ENCODE data around the gene SHROOM3.
A peak's percentile ranks its signal among the peaks of the same experiment; 100 is the strongest.

The SHROOM3 gene

GRCh38 chr4:76781698-76782595 lies 346.9 kb downstream of the SHROOM3 start:
- DNase-seq (ENCODE audit: low spot score), result peak; percentile 28

DNA sequence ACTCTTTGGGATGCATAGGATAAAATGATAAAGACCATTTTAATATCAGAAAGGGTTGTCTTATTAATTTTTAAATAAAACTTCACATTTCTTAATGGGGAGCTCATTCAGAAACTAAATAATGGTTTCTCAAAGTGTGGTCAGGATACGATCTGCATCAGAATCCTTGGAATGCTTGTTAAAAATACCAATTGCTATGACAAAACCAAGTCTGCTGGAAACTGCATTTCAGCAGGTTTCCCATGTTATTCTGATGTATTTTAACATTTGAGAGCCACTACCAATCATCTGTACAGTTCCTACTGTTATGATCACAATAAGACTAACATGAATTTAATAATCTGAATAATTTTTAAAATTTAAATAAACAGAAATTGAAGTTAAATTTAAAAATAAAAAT lies 347.8 kb downstream of the SHROOM3 start:
- DNase-seq (ENCODE audit: low spot score), result no peak

GRCh38 chr4:76783836-76784235 lies 348.8 kb downstream of the SHROOM3 start:
- DNase-seq (ENCODE audit: low spot score), result no peak

DNA sequence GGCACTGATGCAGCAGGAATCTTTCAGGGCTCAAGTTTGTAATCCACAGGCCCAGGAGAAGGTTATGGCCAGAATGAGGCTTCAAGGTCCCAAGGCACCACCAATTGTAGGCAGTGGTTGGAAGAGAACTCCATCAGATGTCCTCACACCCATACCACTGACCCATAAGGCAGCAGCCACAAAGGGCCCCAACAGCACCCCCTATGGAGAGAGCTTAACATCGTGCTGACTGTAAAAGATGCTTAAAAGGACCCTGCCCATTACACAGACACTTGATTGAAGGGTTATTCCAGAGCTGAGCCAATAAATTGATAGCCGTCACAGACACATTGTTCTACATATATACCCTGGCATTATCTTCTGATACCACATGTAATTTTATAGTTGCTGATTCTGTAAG lies 349.2 kb downstream of the SHROOM3 start:
- DNase-seq (ENCODE audit: low spot score), result peak; percentile 33

GRCh38 chr4:76787898-76788297 lies 352.9 kb downstream of the SHROOM3 start:
- DNase-seq (ENCODE audit: low spot score), result no peak

- no peak for DNase-seq (ENCODE audit: low spot score)
Measured at GRCh38 chr4:76790377-76790776, 355.3 kb downstream of the SHROOM3 start.

GRCh38 chr4:76791479-76791878 lies 356.4 kb downstream of the SHROOM3 start:
- DNase-seq (ENCODE audit: low spot score), result no peak

GRCh38 chr4:76792418-76792817 lies 357.4 kb downstream of the SHROOM3 start:
- DNase-seq (ENCODE audit: low spot score), result no peak

GRCh38 chr4:76795243-76795642 lies 360.2 kb downstream of the SHROOM3 start:
- no peak for DNase-seq (ENCODE audit: low spot score)

DNA sequence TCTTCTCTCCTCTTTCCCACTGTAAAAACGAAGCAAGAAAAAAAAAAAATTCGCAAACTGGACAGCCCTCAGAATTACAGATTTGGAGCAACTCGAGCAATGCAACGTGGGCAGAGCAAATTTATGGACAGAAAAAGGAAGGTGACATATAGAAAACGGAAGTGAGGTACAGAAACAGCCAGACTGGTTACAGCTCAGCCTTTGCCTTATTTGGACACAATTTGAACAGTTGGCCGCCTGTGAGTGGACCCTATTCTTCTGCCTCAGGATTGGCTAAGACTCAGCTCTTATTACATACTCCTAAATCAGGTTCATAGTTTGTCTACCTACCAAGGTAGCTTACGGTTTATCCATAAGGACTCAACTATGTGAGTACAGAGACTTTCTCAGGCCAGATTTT lies 364.1 kb downstream of the SHROOM3 start:
- no peak for DNase-seq (ENCODE audit: low spot score)

GRCh38 chr4:76799718-76800117 lies 364.7 kb downstream of the SHROOM3 start:
- no peak for DNase-seq (ENCODE audit: low spot score)

GRCh38 chr4:76800902-76801301 lies 365.9 kb downstream of the SHROOM3 start:
- DNase-seq (ENCODE audit: low spot score), result no peak

DNA sequence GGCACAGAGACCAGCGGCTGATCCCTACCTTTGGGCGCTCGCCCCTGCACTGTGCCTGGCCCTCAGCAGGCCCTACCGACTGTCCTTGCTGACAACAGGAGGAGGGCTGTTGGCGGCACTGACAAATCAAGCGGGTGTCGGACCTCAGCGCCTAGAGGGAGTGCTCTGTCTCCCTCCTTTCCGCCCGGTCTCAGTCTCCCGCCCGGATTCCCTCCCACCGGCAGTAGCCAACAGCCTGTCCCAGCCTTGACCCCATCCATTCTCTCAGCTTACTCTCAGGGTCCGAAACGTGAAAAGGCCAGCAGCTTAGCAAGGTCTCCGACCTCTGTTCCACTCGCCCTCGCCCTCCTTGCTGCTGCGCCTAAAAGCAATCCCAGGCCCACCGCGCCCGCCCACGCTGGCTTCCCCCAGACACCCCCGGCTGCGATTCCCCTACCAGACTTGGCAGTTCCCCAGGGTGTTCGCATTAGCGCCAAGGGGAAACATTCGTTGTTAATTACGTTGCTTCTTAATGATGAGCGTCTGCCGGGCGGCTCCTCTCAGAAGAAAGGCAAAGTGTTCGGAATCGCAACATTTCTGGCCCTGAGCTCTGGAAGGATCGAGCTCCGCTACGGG lies 366.7 kb downstream of the SHROOM3 start:
- DNase-seq (ENCODE audit: low spot score), result no peak

- DNase-seq (ENCODE audit: low spot score), result no peak
Measured at GRCh38 chr4:76802236-76803021, 367.4 kb downstream of the SHROOM3 start.

- no peak for DNase-seq (ENCODE audit: low spot score)
Measured at GRCh38 chr4:76803522-76803921, 368.5 kb downstream of the SHROOM3 start.

DNA sequence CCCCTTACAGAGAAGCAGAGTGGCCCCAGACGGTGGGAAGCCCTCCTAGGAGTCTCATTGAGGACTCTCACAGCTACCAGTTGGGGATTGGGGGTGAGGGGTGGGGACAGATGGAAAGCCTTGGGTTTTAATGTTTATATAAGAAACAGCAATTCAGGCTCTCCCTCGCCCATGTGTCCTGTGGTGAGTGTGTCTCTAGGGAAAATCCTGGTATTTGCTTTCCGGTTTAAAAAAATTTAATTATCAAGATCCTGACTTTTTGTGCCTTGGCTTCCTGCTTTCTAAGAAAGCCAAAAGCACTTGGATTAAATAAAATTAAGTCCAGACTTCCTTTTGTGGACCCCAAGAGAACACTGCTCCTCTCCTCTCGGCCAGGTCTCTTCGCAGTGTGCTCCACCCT lies 369.1 kb downstream of the SHROOM3 start:
- no peak for DNase-seq (ENCODE audit: low spot score)

DNA sequence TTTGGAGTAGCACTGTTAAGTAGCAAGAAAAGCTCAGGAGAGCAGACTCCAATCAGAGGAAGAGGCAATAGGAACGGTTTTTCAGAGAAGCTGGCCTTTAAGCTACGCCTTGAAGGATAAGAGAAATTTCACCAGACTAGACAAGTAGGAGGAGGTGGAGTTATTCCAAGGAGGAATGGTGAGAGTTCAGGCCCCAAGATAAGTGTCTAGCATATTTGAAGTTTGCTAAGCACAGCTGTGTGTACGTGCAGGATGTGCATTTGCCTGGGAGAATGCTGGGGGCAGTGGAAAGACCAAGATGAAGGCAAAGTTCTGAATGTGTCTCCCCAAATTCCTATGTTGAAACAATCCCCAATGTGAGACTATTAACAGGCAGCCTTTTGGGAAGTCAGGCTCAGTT lies 371.3 kb downstream of the SHROOM3 start:
- DNase-seq (ENCODE audit: low spot score), result no peak

DNA sequence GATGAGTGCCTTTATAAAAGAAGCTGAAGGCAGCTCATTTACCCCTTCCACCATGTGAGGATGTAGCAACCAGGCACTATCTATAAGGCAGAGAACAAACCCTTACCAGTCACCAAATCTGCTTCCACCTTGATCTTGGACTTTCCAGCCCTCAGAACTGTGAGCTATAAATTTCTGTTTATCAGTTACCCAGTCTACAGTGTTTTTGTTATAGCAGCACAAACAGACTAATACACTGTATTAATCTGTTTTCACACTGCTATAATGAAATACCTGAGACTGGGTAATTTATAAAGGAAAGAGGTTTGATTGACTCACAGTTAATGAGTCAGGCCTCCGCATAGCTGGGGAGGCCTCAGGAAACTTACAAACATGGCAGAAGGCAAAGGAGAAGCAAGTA lies 371.7 kb downstream of the SHROOM3 start:
- no peak for DNase-seq (ENCODE audit: low spot score)

DNA sequence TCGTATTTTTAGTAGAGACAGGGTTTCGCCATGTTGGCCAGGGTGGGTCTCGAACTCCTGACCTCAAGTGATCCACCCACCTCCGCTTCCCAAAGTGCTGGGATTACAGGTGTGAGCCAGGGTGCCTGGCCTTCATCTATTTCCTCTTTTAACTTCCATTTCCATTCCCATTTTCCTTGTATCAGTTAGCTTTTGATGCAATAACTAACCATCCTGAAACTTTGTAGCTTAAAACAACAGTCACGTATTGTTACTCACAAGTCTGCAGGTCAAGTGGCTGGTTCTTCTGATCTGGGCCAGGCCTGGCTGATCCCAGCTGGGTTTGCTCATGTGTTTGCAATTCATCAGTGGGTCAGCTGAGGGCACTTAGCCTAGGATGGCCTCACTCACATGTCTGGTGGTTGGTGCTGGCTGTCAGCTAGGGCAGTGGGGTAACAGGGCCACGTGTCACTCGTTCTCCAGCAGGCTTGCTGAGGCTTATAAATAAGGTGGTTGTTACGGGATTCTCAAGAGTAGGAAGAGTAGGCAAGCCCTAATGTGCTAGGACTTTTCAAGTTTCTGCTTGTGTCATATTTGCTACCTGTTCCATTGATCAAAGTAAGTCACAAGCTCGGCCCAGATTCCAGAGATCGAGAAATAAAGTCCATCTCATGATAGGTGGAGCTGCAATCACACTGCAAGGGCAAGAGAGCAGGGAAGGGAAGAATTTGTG lies 374.7 kb downstream of the SHROOM3 start:
- no peak for DNase-seq (ENCODE audit: low spot score)

DNA sequence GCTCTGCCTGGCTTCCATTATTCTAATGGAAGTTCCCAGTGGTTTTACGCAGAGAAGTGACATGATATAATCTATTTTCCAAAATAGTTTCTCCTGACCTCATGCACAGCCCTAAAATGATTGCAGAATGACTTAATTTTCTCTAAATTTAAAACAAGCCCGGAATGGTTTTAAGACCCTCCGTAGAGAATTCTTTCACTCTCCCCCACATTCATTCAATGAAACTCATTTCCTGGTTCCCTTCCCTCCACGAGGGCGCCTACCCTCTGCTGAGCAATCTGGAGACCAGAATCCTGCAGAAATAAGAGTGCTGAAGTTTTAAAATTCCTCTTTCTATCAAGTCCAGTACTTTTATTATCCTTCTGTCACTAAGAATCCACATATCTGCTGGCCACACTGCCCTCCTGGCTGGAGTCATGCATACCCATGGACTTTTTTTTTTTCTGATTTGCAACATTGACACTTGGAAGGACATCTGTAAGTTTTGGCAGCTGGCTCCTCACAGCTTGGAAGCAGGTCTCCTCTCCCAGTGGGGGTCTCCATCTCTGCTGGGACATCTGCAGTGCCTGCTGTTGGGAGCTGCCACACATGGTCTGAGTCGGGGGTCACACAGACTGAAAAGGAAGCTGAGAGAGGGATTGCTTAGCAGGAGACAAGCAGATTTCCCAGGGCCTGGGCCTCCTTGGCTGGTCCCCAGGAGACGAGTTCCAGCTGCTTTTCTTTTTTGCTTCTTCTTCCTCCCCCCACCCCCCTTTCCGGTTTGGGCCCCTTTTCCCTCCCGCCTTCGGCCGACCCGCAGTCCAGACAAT lies 376.8 kb downstream of the SHROOM3 start:
- DNase-seq (ENCODE audit: low spot score), result no peak

DNA sequence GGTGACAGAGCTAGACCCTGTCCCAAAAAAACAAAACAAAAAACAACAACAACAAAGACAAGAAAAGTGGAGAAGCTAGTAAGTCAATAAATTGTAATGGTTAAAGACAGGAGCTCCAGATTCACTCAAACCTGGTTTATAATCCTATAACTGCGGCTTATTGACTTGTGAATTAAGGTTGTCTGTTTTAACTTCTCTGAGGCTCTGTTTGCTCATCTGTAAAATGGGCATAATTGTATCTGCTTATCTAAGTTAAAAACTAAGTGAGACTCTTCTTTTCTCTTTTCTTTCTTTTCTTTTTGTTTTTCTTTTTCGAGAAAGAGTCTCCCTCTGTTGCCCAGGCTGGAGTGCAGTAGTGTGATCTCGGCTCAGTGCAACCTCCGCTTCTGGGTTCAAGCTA lies 378.0 kb downstream of the SHROOM3 start:
- DNase-seq (ENCODE audit: low spot score), result no peak

Data from cerebellar cortex (tissue), 1 donor.